ENCODE results near the gene FOXP4.

FOXP4 gene

DNA sequence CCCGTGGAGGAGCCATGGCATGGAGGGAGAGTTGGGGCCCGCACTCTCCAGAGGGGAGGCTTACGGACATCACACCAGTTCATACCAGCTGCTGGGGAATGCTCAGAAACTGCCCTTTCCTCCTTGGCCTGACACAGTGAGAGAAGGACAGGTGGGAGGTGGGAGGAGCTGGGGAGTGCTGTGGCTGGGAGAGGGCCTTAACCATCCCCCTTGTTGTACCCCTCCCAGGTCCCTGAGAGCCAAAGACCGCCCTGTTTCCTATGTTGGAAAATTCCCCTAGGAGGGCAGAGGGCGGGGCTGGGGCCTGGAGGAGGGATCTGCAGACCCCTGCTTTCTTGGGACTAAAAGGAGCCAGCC, 24.1 kb downstream of the FOXP4 start:
- H3K4me3 ChIP-seq (replicated peaks; ENCODE audit: low read depth, low read length) = no peak overlapping the region
- TF ChIP-seq, protein P1, sequence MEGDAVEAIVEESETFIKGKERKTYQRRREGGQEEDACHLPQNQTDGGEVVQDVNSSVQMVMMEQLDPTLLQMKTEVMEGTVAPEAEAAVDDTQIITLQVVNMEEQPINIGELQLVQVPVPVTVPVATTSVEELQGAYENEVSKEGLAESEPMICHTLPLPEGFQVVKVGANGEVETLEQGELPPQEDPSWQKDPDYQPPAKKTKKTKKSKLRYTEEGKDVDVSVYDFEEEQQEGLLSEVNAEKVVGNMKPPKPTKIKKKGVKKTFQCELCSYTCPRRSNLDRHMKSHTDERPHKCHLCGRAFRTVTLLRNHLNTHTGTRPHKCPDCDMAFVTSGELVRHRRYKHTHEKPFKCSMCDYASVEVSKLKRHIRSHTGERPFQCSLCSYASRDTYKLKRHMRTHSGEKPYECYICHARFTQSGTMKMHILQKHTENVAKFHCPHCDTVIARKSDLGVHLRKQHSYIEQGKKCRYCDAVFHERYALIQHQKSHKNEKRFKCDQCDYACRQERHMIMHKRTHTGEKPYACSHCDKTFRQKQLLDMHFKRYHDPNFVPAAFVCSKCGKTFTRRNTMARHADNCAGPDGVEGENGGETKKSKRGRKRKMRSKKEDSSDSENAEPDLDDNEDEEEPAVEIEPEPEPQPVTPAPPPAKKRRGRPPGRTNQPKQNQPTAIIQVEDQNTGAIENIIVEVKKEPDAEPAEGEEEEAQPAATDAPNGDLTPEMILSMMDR (IDR thresholded peaks at IDR 0.05; ENCODE audit: low read depth, low read length, missing control alignments) = no peak
- no peak for DNase-seq (ENCODE audit: extremely low read depth, low read depth)

DNA sequence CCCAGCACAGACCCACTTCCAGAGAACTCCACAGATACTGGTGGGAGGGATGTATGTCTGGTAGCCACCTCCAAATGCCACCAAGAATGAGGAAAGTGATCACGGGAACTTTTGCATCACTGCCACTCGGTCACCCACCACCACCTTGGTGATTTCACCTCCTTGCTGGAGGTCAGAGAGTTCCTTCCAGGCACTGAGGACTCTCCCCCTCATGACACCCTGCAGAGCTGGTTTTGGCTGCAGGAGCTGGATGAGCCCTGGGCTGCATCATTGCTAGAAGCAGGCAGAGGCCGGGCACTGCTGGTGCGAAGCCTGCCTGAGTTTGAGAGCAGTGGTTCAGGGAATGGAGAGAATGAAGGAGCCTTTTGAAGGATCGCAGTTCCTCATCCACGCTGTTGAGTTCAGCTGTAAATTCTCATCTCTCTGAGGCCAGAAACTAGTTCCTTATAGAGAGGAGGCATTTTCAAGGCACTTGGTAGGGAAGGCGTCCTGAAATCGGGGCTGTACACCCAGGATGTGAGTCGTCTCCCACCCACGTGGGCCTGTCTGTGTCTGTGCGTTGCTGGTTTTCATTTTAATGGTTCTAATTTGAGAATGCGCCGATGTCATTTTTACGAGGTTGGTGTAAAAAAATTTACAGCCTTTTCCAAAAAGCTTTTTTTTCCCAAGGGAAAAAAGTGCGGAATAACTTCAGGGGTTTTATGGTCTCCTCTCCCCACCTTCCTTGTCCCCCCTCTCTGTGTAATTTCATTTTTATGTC, 25.0 kb downstream of the FOXP4 start:
- TF ChIP-seq, protein P1 (IDR thresholded peaks at IDR 0.05; ENCODE audit: low read depth, low read length, missing control alignments) = no peak
- H3K4me3 ChIP-seq (replicated peaks; ENCODE audit: low read depth, low read length) = no peak overlapping the region
- no peak for DNase-seq (ENCODE audit: extremely low read depth, low read depth)

DNA sequence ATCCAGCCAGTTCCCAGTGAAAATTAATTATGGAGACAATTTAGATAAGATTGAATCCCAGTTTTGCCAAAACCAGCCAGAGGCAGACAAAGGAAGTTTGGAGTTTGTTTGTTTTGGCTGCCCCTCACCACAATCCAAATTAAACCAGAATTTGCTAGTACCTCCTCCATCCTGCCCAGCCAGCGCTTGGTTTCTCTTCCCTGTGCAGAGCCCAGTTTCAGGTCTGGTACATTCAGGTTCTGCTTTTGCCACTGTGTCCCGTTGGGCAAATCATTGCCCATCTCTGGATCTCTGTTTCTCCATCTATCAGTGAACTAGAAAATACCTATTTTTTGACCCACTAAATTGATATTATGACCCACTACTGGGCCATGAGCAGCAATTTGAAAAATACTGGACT, 26.4 kb downstream of the FOXP4 start:
- no peak for DNase-seq (ENCODE audit: extremely low read depth, low read depth)

GRCh38 chr6:41573276-41573675, 27.1 kb downstream of the FOXP4 start:
- DNase-seq (ENCODE audit: extremely low read depth, low read depth) = no peak
- no peak overlapping the region for H3K4me3 ChIP-seq (replicated peaks; ENCODE audit: low read depth, low read length)
- TF ChIP-seq, protein P1 (IDR thresholded peaks at IDR 0.05; ENCODE audit: low read depth, low read length, missing control alignments) = no peak

More for the DNA sequence above, 26.4 kb downstream of the FOXP4 start:
- TF ChIP-seq, protein P1 (IDR thresholded peaks at IDR 0.05; ENCODE audit: low read depth, low read length, missing control alignments) = no peak
- no peak overlapping the region for H3K4me3 ChIP-seq (replicated peaks; ENCODE audit: low read depth, low read length)

DNA sequence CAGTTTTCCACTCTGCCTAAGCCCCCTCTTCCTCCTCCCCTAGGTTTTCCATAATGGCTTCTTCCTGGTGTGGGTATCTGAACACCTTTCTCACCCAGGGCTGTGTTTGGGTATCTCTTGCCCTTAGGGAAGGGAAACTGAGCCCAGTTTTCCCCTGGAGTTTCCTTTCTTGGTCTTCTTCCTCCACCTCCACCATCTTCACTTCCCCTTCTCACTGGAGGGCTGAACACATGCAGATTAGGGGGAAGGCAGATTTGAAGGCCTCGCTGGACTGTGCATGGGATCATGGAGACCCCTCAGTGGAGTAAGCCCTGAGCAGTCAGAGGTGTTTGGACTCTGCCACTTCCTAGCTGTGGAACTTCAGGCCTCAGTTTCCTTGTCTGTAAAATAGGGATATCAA, 27.8 kb downstream of the FOXP4 start:
- H3K4me3 ChIP-seq (replicated peaks; ENCODE audit: low read depth, low read length) = no peak overlapping the region
- TF ChIP-seq, protein P1 (IDR thresholded peaks at IDR 0.05; ENCODE audit: low read depth, low read length, missing control alignments) = no peak
- DNase-seq (ENCODE audit: extremely low read depth, low read depth) = no peak

- DNase-seq (ENCODE audit: extremely low read depth, low read depth) = no peak
- no peak overlapping the region for H3K4me3 ChIP-seq (replicated peaks; ENCODE audit: low read depth, low read length)
- TF ChIP-seq, protein P1 (IDR thresholded peaks at IDR 0.05; ENCODE audit: low read depth, low read length, missing control alignments) = no peak
Observed at GRCh38 chr6:41575598-41575997, 29.4 kb downstream of the FOXP4 start.

DNA sequence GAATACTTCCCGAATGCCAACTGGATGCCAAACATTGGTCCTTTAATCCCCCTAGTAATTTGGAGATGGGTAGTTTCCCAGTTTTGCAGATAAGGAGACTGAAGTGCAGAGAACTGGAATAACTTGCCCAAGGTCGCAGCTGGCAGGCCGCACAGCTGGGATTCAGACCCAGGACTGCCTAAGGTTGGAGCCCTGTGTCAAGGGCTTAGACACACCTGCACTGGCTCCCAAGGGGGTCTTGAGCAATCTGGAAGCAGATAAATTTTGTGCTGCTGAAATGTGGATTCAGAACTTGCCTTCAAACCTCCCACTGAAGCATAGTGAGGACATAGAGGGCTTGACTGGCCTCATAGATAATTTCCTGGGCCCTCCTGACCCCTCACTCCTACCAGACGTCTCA, 30.5 kb downstream of the FOXP4 start:
- TF ChIP-seq, protein P1 (IDR thresholded peaks at IDR 0.05; ENCODE audit: low read depth, low read length, missing control alignments) = no peak
- no peak overlapping the region for H3K4me3 ChIP-seq (replicated peaks; ENCODE audit: low read depth, low read length)
- no peak for DNase-seq (ENCODE audit: extremely low read depth, low read depth)

All from HFF-Myc (cell line).